HG03575 (cell line): ENCODE measurements around the gene RYR3.

Experiments
- ATAC-seq: cut with Tn5 transposase; IDR thresholded peaks from one replicate; pipeline ENCODE4 v1.9.1; 2021; ENCODE audit not compliant: unreplicated experiment, insufficient number of reproducible peaks, low FRiP score; ENCODE audit errors: extremely low read depth

The RYR3 gene

GRCh38 chr15:33822479-33822878, 511.7 kb downstream of the RYR3 start:
- ATAC-seq, result no peak

GRCh38 chr15:33823119-33823518, 512.4 kb downstream of the RYR3 start:
- no peak for ATAC-seq

GRCh38 chr15:33825453-33825852, 514.7 kb downstream of the RYR3 start:
- no peak for ATAC-seq

GRCh38 chr15:33826201-33826600, 515.4 kb downstream of the RYR3 start:
- ATAC-seq, result no peak

- ATAC-seq, result no peak
Observed at GRCh38 chr15:33830351-33830750, 519.6 kb downstream of the RYR3 start.

- no peak for ATAC-seq
Observed at GRCh38 chr15:33831646-33832045, 520.9 kb downstream of the RYR3 start.

GRCh38 chr15:33834892-33835743, 524.4 kb downstream of the RYR3 start:
- no peak for ATAC-seq

GRCh38 chr15:33837294-33837693, 526.5 kb downstream of the RYR3 start:
- ATAC-seq, result no peak

- no peak for ATAC-seq
Observed at GRCh38 chr15:33839540-33839939, 528.8 kb downstream of the RYR3 start.

- no peak for ATAC-seq
Observed at GRCh38 chr15:33840615-33841014, 529.8 kb downstream of the RYR3 start.

- ATAC-seq, result no peak
Observed at GRCh38 chr15:33844186-33844585, 533.4 kb downstream of the RYR3 start.

GRCh38 chr15:33844597-33844996, 533.8 kb downstream of the RYR3 start:
- no peak for ATAC-seq

- ATAC-seq, result no peak
Observed at GRCh38 chr15:33846142-33846541, 535.4 kb downstream of the RYR3 start.

GRCh38 chr15:33846862-33847261, 536.1 kb downstream of the RYR3 start:
- no peak for ATAC-seq

GRCh38 chr15:33848011-33848410, 537.2 kb downstream of the RYR3 start:
- no peak for ATAC-seq

- ATAC-seq, result no peak
Observed at GRCh38 chr15:33851079-33851478, 540.3 kb downstream of the RYR3 start.

GRCh38 chr15:33852094-33852493, 541.3 kb downstream of the RYR3 start:
- ATAC-seq, result no peak

- ATAC-seq, result no peak
Observed at GRCh38 chr15:33852570-33852969, 541.8 kb downstream of the RYR3 start.

GRCh38 chr15:33857726-33858125, 547.0 kb downstream of the RYR3 start:
- no peak for ATAC-seq

GRCh38 chr15:33858836-33859235, 548.1 kb downstream of the RYR3 start:
- no peak for ATAC-seq

- ATAC-seq, result no peak
Observed at GRCh38 chr15:33859992-33860545, 549.3 kb downstream of the RYR3 start.
